Measurements from ENCODE around the gene NHEJ1. TPM values are rescaled to one million over a fixed set of nuclear protein-coding genes. Genes with fewer than 3 reads are reported as not detected.

The NHEJ1 gene
- total RNA-seq, 1 experiment from 2014 or later, result 20.8 TPM

DNA sequence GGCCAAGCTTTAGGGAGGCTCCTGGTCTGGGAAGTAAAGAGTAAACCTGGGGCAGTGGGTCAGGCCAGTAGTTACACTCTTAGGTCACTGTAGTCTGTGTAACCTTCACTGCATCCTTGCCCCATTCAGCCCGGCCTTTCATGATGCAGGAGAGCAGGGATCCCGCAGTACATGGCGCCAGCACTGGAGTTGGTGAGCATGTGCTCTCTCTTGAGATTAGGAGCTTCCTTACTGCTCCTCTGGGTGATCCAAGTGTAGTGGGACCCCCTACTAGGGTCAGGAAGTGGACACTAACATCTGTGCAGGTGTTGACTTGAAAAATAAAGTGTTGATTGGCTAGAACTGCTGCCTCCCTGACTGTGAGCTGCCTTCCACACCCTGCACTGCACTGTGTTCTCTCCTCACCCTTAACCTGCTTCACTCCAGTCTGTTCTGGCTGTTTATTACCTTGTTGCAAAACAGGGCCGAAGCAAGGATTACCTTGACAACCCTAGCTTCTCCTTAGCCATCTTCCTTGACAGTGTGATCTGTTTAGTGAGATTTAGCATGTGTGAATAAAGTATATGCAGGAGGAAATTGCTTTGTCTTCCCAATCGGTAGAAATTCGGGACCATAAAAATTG lies 22.6 kb upstream of the NHEJ1 start:
- Histone ChIP-seq H4K5ac (ENCODE audit: insufficient read length, low read depth, low read length) (no peak overlapping the region), H3K27ac (ENCODE audit: insufficient read length, low read depth, low read length) (no peak overlapping the region), H4K20me1 (ENCODE audit: control insufficient read depth, insufficient read depth, insufficient read length) (no peaks in the 10 kb centered on the region), H2BK15ac (ENCODE audit: low read depth, low read length) (no peak overlapping the region), H2AFZ (ENCODE audit: low read length) (no peak overlapping the region), H2BK120ac (ENCODE audit: low read depth, low read length, poor library complexity, severe bottlenecking) (no peak overlapping the region), H2BK12ac (ENCODE audit: insufficient read length, low read depth, low read length) (no peak overlapping the region), H3K18ac (ENCODE audit: insufficient read length, low read depth, low read length) (no peak overlapping the region), H3K23me2 (ENCODE audit: insufficient read length, low read depth, low read length, poor library complexity, severe bottlenecking) (peaks cover 4% of the 10 kb centered on the region), H2BK20ac (ENCODE audit: low read depth, low read length, poor library complexity, severe bottlenecking) (no peak overlapping the region), H4K91ac (ENCODE audit: insufficient read length, low read depth, low read length) (no peak overlapping the region), H3K79me2 (ENCODE audit: insufficient read depth, low read length) (no peaks in the 10 kb centered on the region), H2AK5ac (ENCODE audit: insufficient read length, low read length) (no peak overlapping the region), H3K4ac (ENCODE audit: low read depth, low read length) (no peak overlapping the region), H3K27me3 (ENCODE audit: insufficient read depth, low read length) (no peaks in the 10 kb centered on the region), H3K23ac (ENCODE audit: insufficient read length, low read depth, low read length) (no peak overlapping the region), H3K79me1 (ENCODE audit: insufficient read depth, low read depth, low read length, poor library complexity, severe bottlenecking) (peaks cover 3% of the 10 kb centered on the region), H3K4me2 (ENCODE audit: insufficient read depth, insufficient read length, low read length) (no peak overlapping the region), H3K56ac (ENCODE audit: insufficient read length, low read depth, low read length) (no peak overlapping the region), H4K8ac (replicated peaks; ENCODE audit: insufficient read length, low read depth, low read length) (no peak overlapping the region), H3T11ph (ENCODE audit: low read length) (no peak overlapping the region), H3K9me3 (ENCODE audit: control insufficient read depth, low read depth, low read length) (no peaks in the 10 kb centered on the region), H3K4me1 (ENCODE audit: insufficient read depth, low read length) (0 out of 2 replicates have a peak, but pooled peaks cover 3% of the 10 kb centered on the region), H3K14ac (ENCODE audit: insufficient read depth, low read length) (no peak overlapping the region), H3K9ac (ENCODE audit: extremely low read depth, insufficient read length, low read length) (no peak overlapping the region), H2BK5ac (ENCODE audit: insufficient read length, low read length) (no peak overlapping the region)
- TF ChIP-seq, protein P1, sequence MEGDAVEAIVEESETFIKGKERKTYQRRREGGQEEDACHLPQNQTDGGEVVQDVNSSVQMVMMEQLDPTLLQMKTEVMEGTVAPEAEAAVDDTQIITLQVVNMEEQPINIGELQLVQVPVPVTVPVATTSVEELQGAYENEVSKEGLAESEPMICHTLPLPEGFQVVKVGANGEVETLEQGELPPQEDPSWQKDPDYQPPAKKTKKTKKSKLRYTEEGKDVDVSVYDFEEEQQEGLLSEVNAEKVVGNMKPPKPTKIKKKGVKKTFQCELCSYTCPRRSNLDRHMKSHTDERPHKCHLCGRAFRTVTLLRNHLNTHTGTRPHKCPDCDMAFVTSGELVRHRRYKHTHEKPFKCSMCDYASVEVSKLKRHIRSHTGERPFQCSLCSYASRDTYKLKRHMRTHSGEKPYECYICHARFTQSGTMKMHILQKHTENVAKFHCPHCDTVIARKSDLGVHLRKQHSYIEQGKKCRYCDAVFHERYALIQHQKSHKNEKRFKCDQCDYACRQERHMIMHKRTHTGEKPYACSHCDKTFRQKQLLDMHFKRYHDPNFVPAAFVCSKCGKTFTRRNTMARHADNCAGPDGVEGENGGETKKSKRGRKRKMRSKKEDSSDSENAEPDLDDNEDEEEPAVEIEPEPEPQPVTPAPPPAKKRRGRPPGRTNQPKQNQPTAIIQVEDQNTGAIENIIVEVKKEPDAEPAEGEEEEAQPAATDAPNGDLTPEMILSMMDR (conservative IDR thresholded peaks at IDR 0.05), result no peak
- no CpG with 5 or more reads among the region's 6 CpGs for WGBS (ENCODE audit: extremely low coverage, insufficient read length, low lambda C conversion rate)
- Mint-ChIP-seq H3K27ac (no peak overlapping the region; a peak in 1 of 7 replicates), H3K4me3 (no peak overlapping the region), H3K4me1 (peaks cover 8 to 9% of the 10 kb centered on the region in 2 experiments), H3K27me3 (ENCODE audit: low read depth) (no peaks in the 10 kb centered on the region), H3K9me3 (no peaks in the 10 kb centered on the region; a peak in 1 of 5 replicates), H3K36me3 (ENCODE audit: insufficient read depth in 1 of 3, low read depth in 3 of 3) (peaks cover 16 to 45% (median 34%) of the 10 kb centered on the region in 3 experiments)
- DNase-seq, result no peak

All from H9 (cell line).